Nephron (organoid): ENCODE measurements around the gene SORL1.

Experiments used
- H3K27ac Mint-ChIP-seq, 3 experiments: 2 replicates each; pipeline ENCODE4 v1.8.0; 2020; ENCODE audit warnings: mixed read lengths in 3 of 3, mild to moderate bottlenecking in 2 of 3, moderate library complexity in 1 of 3
- H3K27me3 Mint-ChIP-seq: 2 replicates; pipeline ENCODE4 v1.8.0; 2021; ENCODE audit warnings: low read depth, mild to moderate bottlenecking, moderate library complexity, mixed read lengths
- H3K36me3 Mint-ChIP-seq: 2 replicates; pipeline ENCODE4 v1.8.0; 2020; ENCODE audit warnings: low read depth, mixed read lengths
- H3K4me1 Mint-ChIP-seq: 2 replicates; pipeline ENCODE4 v1.8.0; 2020; ENCODE audit warnings: mixed read lengths
- H3K4me3 Mint-ChIP-seq, 3 experiments: 2 replicates each; pipeline ENCODE4 v1.8.0; 2020; ENCODE audit warnings: mild to moderate bottlenecking in 3 of 3, mixed read lengths in 3 of 3, moderate library complexity in 2 of 3
- H3K9me3 Mint-ChIP-seq: 2 replicates; pipeline ENCODE4 v1.8.0; 2020; ENCODE audit warnings: mixed read lengths
- CTCF ChIP-seq, 3 experiments: fragments of 200-600 bp; sonication (generic); IDR thresholded peaks; one replicate each; pipeline ENCODE4 v1.5.0; 2021; ENCODE audit warnings: antibody characterized with exemption in 3 of 3; ENCODE audit not compliant: unreplicated experiment in 3 of 3

Gene SORL1

DNA sequence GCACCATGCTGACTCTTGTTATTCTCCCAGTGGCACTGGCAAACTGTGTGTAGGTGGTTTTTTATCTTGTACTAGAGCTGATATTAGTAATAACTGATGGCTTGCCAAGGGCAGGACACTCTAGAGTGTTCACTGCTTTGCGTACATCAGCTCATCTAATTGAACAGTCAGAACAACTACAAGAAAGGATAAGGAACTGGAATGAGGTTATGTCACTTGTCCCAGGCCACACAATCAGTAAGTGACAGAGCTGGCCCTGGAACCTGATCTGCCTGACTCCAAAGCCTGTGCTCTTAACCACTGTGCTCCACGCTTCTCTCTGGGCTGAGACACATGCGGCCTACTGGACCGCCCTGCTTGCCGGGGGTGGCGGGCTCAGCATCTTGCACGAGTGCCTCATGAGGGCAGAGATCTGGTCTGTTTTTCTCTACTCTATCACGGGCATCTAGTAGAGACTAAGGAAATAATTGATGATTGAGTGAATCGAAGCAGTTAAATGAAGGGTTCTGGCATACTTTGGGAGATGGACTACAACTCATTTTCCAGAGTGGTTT, 156.5 kb downstream of the SORL1 start:
- no peak for TF ChIP-seq CTCF (IDR thresholded peaks at IDR 0.05; ENCODE audit: unreplicated experiment in 3 of 3)
- peaks cover 61% of the 10 kb centered on the region for H3K36me3 Mint-ChIP-seq
- H3K27me3 Mint-ChIP-seq = peaks cover 3% of the 10 kb centered on the region
- H3K4me3 Mint-ChIP-seq = no peak overlapping the region
- no peaks in the 10 kb centered on the region for H3K4me1 Mint-ChIP-seq
- H3K27ac Mint-ChIP-seq = no peak overlapping the region
- H3K9me3 Mint-ChIP-seq = no peaks in the 10 kb centered on the region

- H3K36me3 Mint-ChIP-seq = peaks cover 67% of the 10 kb centered on the region
- no peaks in the 10 kb centered on the region for H3K9me3 Mint-ChIP-seq
- TF ChIP-seq CTCF (IDR thresholded peaks at IDR 0.05; ENCODE audit: unreplicated experiment in 3 of 3) = no peak
- no peak overlapping the region for H3K27ac Mint-ChIP-seq
- peaks cover 3% of the 10 kb centered on the region for H3K27me3 Mint-ChIP-seq
- no peaks in the 10 kb centered on the region for H3K4me1 Mint-ChIP-seq
- H3K4me3 Mint-ChIP-seq = no peak overlapping the region
Measured at GRCh38 chr11:121610706-121611105, 158.6 kb downstream of the SORL1 start.

- no peaks in the 10 kb centered on the region for H3K4me1 Mint-ChIP-seq
- H3K27ac Mint-ChIP-seq = no peak overlapping the region
- no peaks in the 10 kb centered on the region for H3K9me3 Mint-ChIP-seq
- H3K4me3 Mint-ChIP-seq = no peak overlapping the region
- peaks cover 71% of the 10 kb centered on the region for H3K36me3 Mint-ChIP-seq
- no peak for TF ChIP-seq CTCF (IDR thresholded peaks at IDR 0.05; ENCODE audit: unreplicated experiment in 3 of 3)
- H3K27me3 Mint-ChIP-seq = peaks cover 3% of the 10 kb centered on the region
Measured at GRCh38 chr11:121611242-121611641, 159.1 kb downstream of the SORL1 start.

DNA sequence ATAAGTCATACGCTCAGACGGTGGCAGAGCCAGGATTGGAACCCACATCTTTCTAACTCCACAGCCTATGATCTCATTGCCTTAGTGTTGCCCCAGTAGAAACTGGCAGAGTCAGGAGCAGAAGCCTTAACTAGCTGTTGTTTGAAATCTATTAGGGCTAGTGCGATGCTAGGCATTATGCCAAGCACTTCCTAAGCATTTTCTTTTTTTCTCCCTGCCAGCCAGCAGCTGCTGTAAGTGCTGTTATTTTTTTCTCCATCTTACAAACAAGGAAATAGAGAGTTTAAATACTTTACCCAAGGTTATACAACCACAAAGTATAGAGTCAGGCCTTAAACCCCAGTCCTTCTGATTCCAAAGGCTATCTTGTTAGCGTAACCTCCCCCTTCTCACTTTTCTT, 161.6 kb downstream of the SORL1 start:
- Mint-ChIP-seq H3K4me1 (no peaks in the 10 kb centered on the region), H3K27me3 (no peaks in the 10 kb centered on the region), H3K4me3 (no peak overlapping the region), H3K27ac (no peak overlapping the region), H3K36me3 (peaks cover 60% of the 10 kb centered on the region), H3K9me3 (no peaks in the 10 kb centered on the region)
- no peak for TF ChIP-seq CTCF (IDR thresholded peaks at IDR 0.05; ENCODE audit: unreplicated experiment in 3 of 3)

- peaks cover 53% of the 10 kb centered on the region for H3K36me3 Mint-ChIP-seq
- no peak for TF ChIP-seq CTCF (IDR thresholded peaks at IDR 0.05; ENCODE audit: unreplicated experiment in 3 of 3)
- H3K4me3 Mint-ChIP-seq = no peak overlapping the region
- H3K27ac Mint-ChIP-seq = no peak overlapping the region
- no peaks in the 10 kb centered on the region for H3K4me1 Mint-ChIP-seq
- H3K27me3 Mint-ChIP-seq = no peaks in the 10 kb centered on the region
- H3K9me3 Mint-ChIP-seq = no peaks in the 10 kb centered on the region
Measured at GRCh38 chr11:121614636-121615240, 162.6 kb downstream of the SORL1 start.

GRCh38 chr11:121615501-121615900, 163.4 kb downstream of the SORL1 start:
- Mint-ChIP-seq H3K27ac (no peak overlapping the region), H3K27me3 (no peaks in the 10 kb centered on the region), H3K9me3 (no peaks in the 10 kb centered on the region), H3K36me3 (peaks cover 50% of the 10 kb centered on the region), H3K4me3 (no peak overlapping the region), H3K4me1 (no peaks in the 10 kb centered on the region)
- TF ChIP-seq CTCF (IDR thresholded peaks at IDR 0.05; ENCODE audit: unreplicated experiment in 3 of 3) = no peak
